Keratinocyte (primary cell): ENCODE measurements around the gene GIT1.

Experiments
- CTCF ChIP-seq, 3 experiments: IDR thresholded peaks in 1 of 3; conservative IDR thresholded peaks in 1 of 3; optimal IDR thresholded peaks in 1 of 3; 2 replicates in 2 of 3; 3 replicates in 1 of 3; pipeline versions ENCODE3 to v1.5.1; 2011; ENCODE audit warnings: low read length in 3 of 3, mild to moderate bottlenecking in 3 of 3, moderate library complexity in 2 of 3, control low read depth in 1 of 3, inconsistent platforms in 1 of 3; ENCODE audit not compliant: insufficient read depth in 2 of 3; ENCODE audit errors: extremely low read depth in 1 of 3
- EZH2 ChIP-seq: IDR thresholded peaks from one replicate; pipeline ENCODE4 v1.6.1; 2012; ENCODE audit warnings: inconsistent platforms, mild to moderate bottlenecking, low read length, moderate library complexity

GRCh38 chr17:29591737-29592608, 2.5 kb upstream of the GIT1 start:
- TF ChIP-seq CTCF (optimal IDR thresholded peaks at IDR 0.05 in 1 of 3, IDR thresholded peaks at IDR 0.05 in 1 of 3, conservative IDR thresholded peaks at IDR 0.05 in 1 of 3; ENCODE audit: extremely low read depth in 1 of 3, insufficient read depth in 2 of 3, low read length in 3 of 3) (peak; percentile 81 to 97 (median 94)), EZH2 (no peak)
